ENCODE results near the gene TOMM40. TPM values are rescaled to one million over a fixed set of nuclear protein-coding genes. Genes with fewer than 3 reads are reported as not detected.
A peak's percentile ranks its signal among the peaks of the same experiment; 100 is the strongest.

Gene TOMM40
- total RNA-seq, 1 donor from 2014 or later = 65.9 TPM

GRCh38 chr19:44927746-44928145 is 36.7 kb downstream of the TOMM40 start:
- DNase-seq (ENCODE audit: low spot score) = no peak

GRCh38 chr19:44930088-44930487 is 39.0 kb downstream of the TOMM40 start:
- no peak for DNase-seq (ENCODE audit: low spot score)

- DNase-seq (ENCODE audit: low spot score) = no peak
Observed at GRCh38 chr19:44931541-44931940, 40.5 kb downstream of the TOMM40 start.

- DNase-seq (ENCODE audit: low spot score) = no peak
Observed at GRCh38 chr19:44939668-44940067, 48.6 kb downstream of the TOMM40 start.

GRCh38 chr19:44942067-44942571 is 51.1 kb downstream of the TOMM40 start, which contains the start of gene APOC4:
Gene APOC4 (plus strand): TSS chr19:44942237. CDS start chr19:44942278, 41 bp downstream.
- DNase-seq (ENCODE audit: low spot score) = no peak

GRCh38 chr19:44943801-44944249 is 52.8 kb downstream of the TOMM40 start:
- DNase-seq (ENCODE audit: low spot score) = peak; percentile 49

- DNase-seq (ENCODE audit: low spot score) = no peak
Observed at GRCh38 chr19:44947041-44947581, 56.1 kb downstream of the TOMM40 start.

GRCh38 chr19:44948237-44948636 is 57.2 kb downstream of the TOMM40 start:
- no peak for DNase-seq (ENCODE audit: low spot score)

- no peak for DNase-seq (ENCODE audit: low spot score)
Observed at GRCh38 chr19:44948763-44949374, 57.8 kb downstream of the TOMM40 start.

GRCh38 chr19:44949550-44949949 is 58.5 kb downstream of the TOMM40 start:
- DNase-seq (ENCODE audit: low spot score) = no peak

- DNase-seq (ENCODE audit: low spot score) = peak; percentile 74
Observed at GRCh38 chr19:44951179-44952159, 60.4 kb downstream of the TOMM40 start.

Other genes with a start within 250 kb of the TOMM40 start
- gene PVR, start 247.3 kb upstream of the TOMM40 start, total RNA-seq = 24.9 TPM
- 4.5 TPM for gene CEACAM19, start 219.8 kb upstream of the TOMM40 start, total RNA-seq
- gene CEACAM16, start 192.1 kb upstream of the TOMM40 start, total RNA-seq = not detected
- gene BCL3, start 142.5 kb upstream of the TOMM40 start, total RNA-seq = 68.4 TPM
- 49.5 TPM for gene CBLC, start 113.4 kb upstream of the TOMM40 start, total RNA-seq
- gene BCAM, start 82.2 kb upstream of the TOMM40 start, total RNA-seq = 136 TPM
- 66.7 TPM for gene NECTIN2, start 45.0 kb upstream of the TOMM40 start, total RNA-seq
- gene APOE, start 14.5 kb downstream of the TOMM40 start, total RNA-seq = 61.2 TPM
- 32.5 TPM for gene APOC1, start 23.4 kb downstream of the TOMM40 start, total RNA-seq
- gene APOC4, start 51.0 kb downstream of the TOMM40 start, total RNA-seq = not detected
- 1.3 TPM for gene APOC2, start 54.8 kb downstream of the TOMM40 start, total RNA-seq
- gene CLPTM1, start 64.1 kb downstream of the TOMM40 start, total RNA-seq = 94.1 TPM
- gene RELB, start 110.2 kb downstream of the TOMM40 start, total RNA-seq = 16.9 TPM
- gene CLASRP, start 147.8 kb downstream of the TOMM40 start, total RNA-seq = 128 TPM
- gene ZNF296, start 185.2 kb downstream of the TOMM40 start, total RNA-seq = 5.1 TPM
- 19.9 TPM for gene GEMIN7, start 188.0 kb downstream of the TOMM40 start, total RNA-seq
- 89.3 TPM for gene PPP1R37, start 201.9 kb downstream of the TOMM40 start, total RNA-seq

All from ureter (tissue), 1 donor.